Measurements from ENCODE around the gene SDK1. TPM values are rescaled to one million over a fixed set of nuclear protein-coding genes. Genes with fewer than 3 reads are reported as not detected.

Gene SDK1
- total RNA-seq, 4 donors from 2014 or later: 2.0 to 9.3 (median 3.8) TPM

DNA sequence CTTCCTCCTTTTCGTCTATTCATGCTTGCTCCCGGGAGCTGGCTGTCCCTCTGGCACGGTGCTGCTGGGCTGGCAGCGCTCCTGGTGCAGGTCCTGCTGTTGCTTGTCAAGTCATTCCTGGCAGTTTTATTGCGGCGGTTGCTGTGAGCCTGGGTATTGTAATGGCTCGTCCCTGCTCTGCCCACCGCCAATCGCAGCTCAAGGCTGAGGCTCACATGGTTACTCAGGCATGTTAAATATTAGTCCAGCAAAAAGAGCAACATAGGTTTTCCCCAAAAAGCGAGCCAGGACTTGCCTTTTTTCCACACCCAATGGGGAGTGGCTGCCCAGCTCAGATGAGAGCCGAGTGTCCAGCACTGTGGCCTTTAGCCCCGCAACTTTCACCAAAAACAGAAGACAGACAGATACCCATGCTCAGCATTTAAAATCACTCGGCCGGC lies 888.1 kb downstream of the SDK1 start:
- no peaks in the 10 kb centered on the region for H3K27me3 ChIP-seq
- peak overlapping the region in 1 of 4 donors; percentile 12 for H3K4me3 ChIP-seq
- 20 to 31% methylated on average over 9 to 12 of the region's 14 CpGs for WGBS, 2 donors
- no peaks in the 10 kb centered on the region for H3K36me3 ChIP-seq
- TF ChIP-seq CTCF (IDR thresholded peaks at IDR 0.05) (no peak), POLR2A (IDR thresholded peaks at IDR 0.05) (no peak)
- intact Hi-C loops (cut with DNase I): no loop called here
- peaks cover 0 to 60% (median 23%) of the 10 kb centered on the region in 3 donors for H3K4me1 ChIP-seq
- no peaks in the 10 kb centered on the region for H3K9me3 ChIP-seq
- H3K27ac ChIP-seq: peak overlapping the region; percentile 44 to 72 (median 54)
- DNase-seq: no peak

DNA sequence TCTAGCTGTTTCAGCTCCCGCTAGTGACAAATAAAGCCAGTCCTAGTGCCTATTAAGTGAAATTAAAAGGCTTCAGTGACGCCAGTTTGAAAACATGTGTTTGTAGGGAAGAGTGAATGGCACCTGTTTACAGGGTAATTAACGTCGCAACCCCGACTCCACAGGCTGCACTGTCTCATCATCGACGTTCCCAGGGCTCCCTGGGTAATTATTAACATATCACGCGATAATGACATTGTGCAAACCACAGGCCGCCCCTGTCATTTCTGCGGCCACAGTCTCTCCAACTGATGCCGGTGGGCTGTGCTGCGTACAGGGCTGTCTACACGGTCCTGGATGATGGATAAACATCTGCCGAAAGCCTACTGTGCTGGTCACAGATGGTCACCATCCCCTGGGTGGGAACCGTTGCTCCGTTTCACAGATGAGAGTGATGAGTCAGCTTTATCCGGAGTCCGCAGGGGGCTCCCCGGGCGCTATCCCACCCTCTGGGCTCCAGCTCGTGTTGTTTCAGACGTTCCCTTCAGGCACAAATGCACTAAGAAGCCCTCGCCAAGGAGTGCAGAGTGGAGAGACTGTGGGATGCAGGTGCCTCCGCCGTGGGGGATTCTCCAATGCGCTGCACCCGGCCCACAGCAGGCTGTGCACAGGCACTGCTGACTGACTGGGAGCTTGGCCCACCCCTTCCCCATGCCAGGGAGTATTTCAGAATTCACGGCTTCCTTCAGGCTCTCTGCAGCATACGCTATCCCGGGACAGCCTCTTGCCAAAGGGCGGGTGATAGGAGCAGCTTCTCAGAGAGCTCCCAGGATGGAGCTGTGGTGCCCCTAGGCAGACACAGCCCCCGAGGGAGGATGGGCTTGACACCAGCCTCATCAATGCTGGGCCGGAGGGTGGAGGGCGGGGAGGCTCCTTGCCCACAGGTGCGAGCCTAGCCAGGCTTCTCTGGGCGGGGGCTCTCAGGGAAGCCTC lies 889.2 kb downstream of the SDK1 start:
- peak overlapping the region in 1 of 4 donors; percentile 63 for H3K27ac ChIP-seq

DNA sequence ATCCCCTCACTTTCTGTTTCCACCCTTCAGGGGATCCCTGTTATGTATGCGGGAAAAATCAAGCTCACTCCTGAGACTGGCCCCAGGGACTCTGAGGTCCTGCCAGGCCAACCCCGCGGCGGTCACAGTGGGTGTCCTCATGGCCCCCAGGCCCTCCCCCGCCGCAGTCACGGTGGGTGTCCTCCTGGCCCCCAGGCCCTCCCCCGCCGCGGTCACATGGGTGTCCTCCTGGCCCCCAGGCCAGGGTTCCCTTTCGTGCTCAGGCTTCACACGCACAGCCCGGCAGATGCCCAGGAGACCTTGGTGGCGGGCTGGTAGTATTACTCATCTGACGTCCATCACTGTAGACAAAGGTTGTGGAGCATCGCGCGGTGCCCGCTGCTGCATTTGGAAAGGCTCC lies 890.0 kb downstream of the SDK1 start:
- peaks cover under 1 to 69% (median 35%) of the 10 kb centered on the region in 3 donors for H3K4me1 ChIP-seq
- intact Hi-C loops (cut with DNase I): no loop called here
- TF ChIP-seq POLR2A (IDR thresholded peaks at IDR 0.05) (no peak), CTCF (IDR thresholded peaks at IDR 0.05) (no peak)
- H3K36me3 ChIP-seq: no peaks in the 10 kb centered on the region
- no peak overlapping the region for H3K4me3 ChIP-seq
- WGBS, 2 donors: 61% methylated on average over 15 of the region's 19 CpGs; no CpG with 5 or more reads in 1 of the 2 donors
- no peaks in the 10 kb centered on the region for H3K9me3 ChIP-seq
- H3K27ac ChIP-seq: no peak overlapping the region
- no peak for DNase-seq
- H3K27me3 ChIP-seq: no peaks in the 10 kb centered on the region

More for the DNA sequence above, 889.2 kb downstream of the SDK1 start:
- Histone ChIP-seq H3K4me1 (peaks cover 0 to 69% (median 32%) of the 10 kb centered on the region in 3 donors), H3K36me3 (no peaks in the 10 kb centered on the region), H3K27me3 (no peaks in the 10 kb centered on the region), H3K9me3 (no peaks in the 10 kb centered on the region), H3K4me3 (no peak overlapping the region)
- DNase-seq: no peak
- intact Hi-C loops (cut with DNase I): no loop called here
- no peak for TF ChIP-seq CTCF (IDR thresholded peaks at IDR 0.05)
- TF ChIP-seq POLR2A (IDR thresholded peaks at IDR 0.05): no peak
- 87 to 92% methylated on average over 14 to 17 of the region's 37 CpGs for WGBS, 2 donors

GRCh38 chr7:4191525-4191924 lies 890.5 kb downstream of the SDK1 start:
- H3K9me3 ChIP-seq: no peaks in the 10 kb centered on the region
- no peak overlapping the region for H3K4me3 ChIP-seq
- DNase-seq: no peak
- 59 to 81% methylated on average over 6 to 10 of the region's 14 CpGs for WGBS, 2 donors
- peak overlapping the region in 1 of 4 donors; percentile 10 for H3K27ac ChIP-seq
- no peak for TF ChIP-seq POLR2A (IDR thresholded peaks at IDR 0.05)
- no peak for TF ChIP-seq CTCF (IDR thresholded peaks at IDR 0.05)
- intact Hi-C loops (cut with DNase I): no loop called here
- H3K36me3 ChIP-seq: no peaks in the 10 kb centered on the region
- H3K4me1 ChIP-seq: peaks cover 5 to 69% (median 35%) of the 10 kb centered on the region in 3 donors
- H3K27me3 ChIP-seq: no peaks in the 10 kb centered on the region

DNA sequence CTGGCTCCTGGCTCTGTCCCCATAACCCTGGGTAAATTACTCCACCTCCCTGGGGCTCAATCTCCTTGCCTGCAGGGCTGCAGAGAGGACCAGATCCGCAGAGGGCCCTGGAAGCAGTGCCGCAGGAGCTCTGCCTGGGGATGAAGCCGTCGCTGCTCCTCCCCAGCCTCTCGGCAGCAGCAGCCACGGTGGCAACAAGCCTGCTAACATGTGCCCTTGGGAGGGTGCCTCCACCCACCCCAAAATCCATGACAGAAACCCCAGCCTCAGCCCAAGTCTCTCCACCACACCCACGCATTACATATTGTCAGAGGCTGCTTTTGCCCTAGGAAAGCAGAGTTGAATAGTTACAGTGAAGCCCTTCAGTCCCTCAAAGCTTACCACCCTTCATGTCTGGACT lies 894.6 kb downstream of the SDK1 start:
- Histone ChIP-seq H3K27ac (peak overlapping the region; percentile 5 to 62 (median 38)), H3K4me1 (peaks cover 5 to 50% (median 21%) of the 10 kb centered on the region in 3 donors), H3K9me3 (no peaks in the 10 kb centered on the region), H3K27me3 (no peaks in the 10 kb centered on the region), H3K4me3 (no peak overlapping the region), H3K36me3 (no peaks in the 10 kb centered on the region)
- no peak for TF ChIP-seq CTCF (IDR thresholded peaks at IDR 0.05)
- no peak for TF ChIP-seq POLR2A (IDR thresholded peaks at IDR 0.05)
- no peak for DNase-seq
- 20 to 35% methylated on average over 1 to 4 of the region's 7 CpGs for WGBS, 2 donors
- intact Hi-C loops (cut with DNase I): no loop called here
